Mucosa of stomach (tissue), 1 donor: Measurements from ENCODE around the gene ZNF283.
A peak's percentile ranks its signal among the peaks of the same experiment; 100 is the strongest.
"Not testable (repeated sequence)": the region's sequence is repeated elsewhere in the genome, so short reads cannot be mapped to it uniquely, and the experiment has no call there.

Source experiments
- H3K27me3 ChIP-seq: one replicate; pipeline ENCODE4 v1.7.0; 2013; ENCODE audit warnings: mild to moderate bottlenecking, low read length; ENCODE audit not compliant: control insufficient read depth, insufficient read depth
- H3K36me3 ChIP-seq: one replicate; pipeline ENCODE4 v1.7.0; 2013; ENCODE audit warnings: low read length; ENCODE audit not compliant: control insufficient read depth, insufficient read depth
- H3K4me1 ChIP-seq: one replicate; pipeline ENCODE4 v1.7.0; 2013; ENCODE audit warnings: mild to moderate bottlenecking, low read length; ENCODE audit not compliant: control insufficient read depth, insufficient read depth
- H3K4me3 ChIP-seq: one replicate; pipeline ENCODE4 v1.7.0; 2013; ENCODE audit warnings: low read length
- H3K9ac ChIP-seq: one replicate; pipeline ENCODE4 v1.7.0; 2013; ENCODE audit warnings: mild to moderate bottlenecking, low read length, moderate library complexity
- H3K9me3 ChIP-seq: one replicate; pipeline ENCODE4 v1.7.0; 2013; ENCODE audit warnings: mild to moderate bottlenecking, low read length, moderate library complexity; ENCODE audit not compliant: control insufficient read depth
- donor health status: Pancreatic carcinoma.

Gene ZNF283

GRCh38 chr19:43823856-43824255 is 3.3 kb upstream of the ZNF283 start:
- H3K9me3 ChIP-seq, H3K9ac ChIP-seq, H3K36me3 ChIP-seq, H3K27me3 ChIP-seq, H3K4me3 ChIP-seq: not testable (repeated sequence)
- peaks cover 15% of the 10 kb centered on the region for H3K4me1 ChIP-seq

- H3K27me3 ChIP-seq, H3K4me3 ChIP-seq, H3K36me3 ChIP-seq, H3K9ac ChIP-seq, H3K9me3 ChIP-seq: not testable (repeated sequence)
- peaks cover 15% of the 10 kb centered on the region for H3K4me1 ChIP-seq
Observed at GRCh38 chr19:43824572-43824971, 2.5 kb upstream of the ZNF283 start.

GRCh38 chr19:43839139-43839538 is 12.0 kb downstream of the ZNF283 start:
- Histone ChIP-seq H3K36me3 (peaks cover 11% of the 10 kb centered on the region), H3K27me3 (no peaks in the 10 kb centered on the region), H3K9ac (no peak overlapping the region), H3K4me3 (no peak overlapping the region), H3K9me3 (peaks cover 16% of the 10 kb centered on the region), H3K4me1 (no peaks in the 10 kb centered on the region)

- Histone ChIP-seq H3K36me3 (peaks cover 11% of the 10 kb centered on the region), H3K9ac (no peak overlapping the region)
Observed at GRCh38 chr19:43842007-43842406, 14.9 kb downstream of the ZNF283 start.

GRCh38 chr19:43847246-43847645 is 20.1 kb downstream of the ZNF283 start:
- H3K27me3 ChIP-seq, result no peaks in the 10 kb centered on the region
- H3K4me3 ChIP-seq, result no peak overlapping the region
- no peak overlapping the region for H3K9ac ChIP-seq
- H3K36me3 ChIP-seq, result peaks cover 10% of the 10 kb centered on the region
- H3K4me1 ChIP-seq, result no peaks in the 10 kb centered on the region
- peaks cover 32% of the 10 kb centered on the region for H3K9me3 ChIP-seq

More at GRCh38 chr19:43842007-43842406, 14.9 kb downstream of the ZNF283 start:
- Histone ChIP-seq H3K4me3 (no peak overlapping the region), H3K27me3 (no peaks in the 10 kb centered on the region), H3K4me1 (no peaks in the 10 kb centered on the region), H3K9me3 (peaks cover 19% of the 10 kb centered on the region)

- peaks cover 7% of the 10 kb centered on the region for H3K36me3 ChIP-seq
- no peaks in the 10 kb centered on the region for H3K27me3 ChIP-seq
- no peak overlapping the region for H3K9ac ChIP-seq
- peaks cover 32% of the 10 kb centered on the region for H3K9me3 ChIP-seq
- H3K4me1 ChIP-seq, result no peaks in the 10 kb centered on the region
- peak overlapping the region; percentile 28 for H3K4me3 ChIP-seq
Observed at GRCh38 chr19:43847884-43848283, 20.8 kb downstream of the ZNF283 start.

GRCh38 chr19:43848821-43849220 is 21.7 kb downstream of the ZNF283 start:
- H3K4me3 ChIP-seq, result no peak overlapping the region
- H3K9ac ChIP-seq, result no peak overlapping the region
- H3K4me1 ChIP-seq, result no peaks in the 10 kb centered on the region
- H3K27me3 ChIP-seq, result no peaks in the 10 kb centered on the region
- peaks cover 33% of the 10 kb centered on the region for H3K9me3 ChIP-seq
- peaks cover 7% of the 10 kb centered on the region for H3K36me3 ChIP-seq

- H3K4me1 ChIP-seq, result no peaks in the 10 kb centered on the region
- H3K9me3 ChIP-seq, result peaks cover 13% of the 10 kb centered on the region
- no peak overlapping the region for H3K9ac ChIP-seq
- no peaks in the 10 kb centered on the region for H3K27me3 ChIP-seq
- no peaks in the 10 kb centered on the region for H3K36me3 ChIP-seq
- no peak overlapping the region for H3K4me3 ChIP-seq
Observed at GRCh38 chr19:43858174-43858573, 31.1 kb downstream of the ZNF283 start.

- H3K9ac ChIP-seq, H3K4me1 ChIP-seq, H3K27me3 ChIP-seq, H3K36me3 ChIP-seq, H3K4me3 ChIP-seq: not testable (repeated sequence)
- peaks cover 15% of the 10 kb centered on the region for H3K9me3 ChIP-seq
Observed at GRCh38 chr19:43866923-43867322, 39.8 kb downstream of the ZNF283 start.

- H3K4me1 ChIP-seq, result no peaks in the 10 kb centered on the region
- H3K27me3 ChIP-seq, result no peaks in the 10 kb centered on the region
- H3K9me3 ChIP-seq, result peaks cover 13% of the 10 kb centered on the region
- no peak overlapping the region for H3K9ac ChIP-seq
- no peak overlapping the region for H3K4me3 ChIP-seq
- H3K36me3 ChIP-seq, result no peaks in the 10 kb centered on the region
Observed at GRCh38 chr19:43872547-43873336, 45.6 kb downstream of the ZNF283 start.

- H3K4me1 ChIP-seq, result no peaks in the 10 kb centered on the region
- peaks cover 9% of the 10 kb centered on the region for H3K9me3 ChIP-seq
- no peak overlapping the region for H3K4me3 ChIP-seq
- H3K27me3 ChIP-seq, result no peaks in the 10 kb centered on the region
- H3K36me3 ChIP-seq, result no peaks in the 10 kb centered on the region
- H3K9ac ChIP-seq, result no peak overlapping the region
Observed at GRCh38 chr19:43880483-43880882, 53.4 kb downstream of the ZNF283 start.

GRCh38 chr19:43883864-43884263 is 56.7 kb downstream of the ZNF283 start, which contains the start of gene ZNF404:
TSS of gene ZNF404 (minus strand) at chr19:43883964.
- no peak within 1 kb of the TSS for H3K4me3 ChIP-seq
- no peaks in the 10 kb centered on the region for H3K27me3 ChIP-seq
- peaks cover 9% of the 10 kb centered on the region for H3K9me3 ChIP-seq
- H3K4me1 ChIP-seq, result no peaks in the 10 kb centered on the region
- no peaks in the 10 kb centered on the region for H3K36me3 ChIP-seq
- no peak within 1 kb of the TSS for H3K9ac ChIP-seq
